K562 (cell line): ENCODE measurements around the gene PCSK6. TPM values are rescaled to one million over a fixed set of nuclear protein-coding genes. Genes with fewer than 3 reads are reported as not detected.
A peak's percentile ranks its signal among the peaks of the same experiment; 100 is the strongest.

ENCODE experiments used
- ATAC-seq: fragments of 200-7000 bp; cut with Tn5 transposase; 3 replicates; pipeline ENCODE4 v1.9.1; 2020; ENCODE audit warnings: moderate library complexity
- BruUV-seq: library from RNA; stranded (reverse); fragments of 400-500 nt; replicated peaks from 2 replicates; lab custom pipeline; 2021; lab: Mats Ljungman, UMichigan
- CTCF ChIA-PET: fragments of 300-600 bp; formaldehyde crosslinking; extraction: SDS; loops from one replicate; lab custom pipeline; 2021; ENCODE audit warnings: low intra/inter-chr PET ratio; lab: Yijun Ruan, JAX
- POLR2A ChIA-PET: fragments of 300-600, 350-650 bp; sonication (Branson Sonifier 250); formaldehyde crosslinking; extraction: SDS; loops from one replicate; lab custom pipeline; 2021; ENCODE audit warnings: antibody characterized with exemption, inconsistent platforms; lab: Yijun Ruan, JAX
- DNase-seq, 4 experiments: peaks; one replicate each; pipeline versions ENCODE4 v3.0.0 to v3.0.0-alpha.2; 2011 to 2018; ENCODE audit warnings: low spot score in 3 of 4, mixed read lengths in 3 of 4; ENCODE audit errors: extremely low read depth in 1 of 4
- FAIRE-seq: peaks from 2 replicates; lab custom pipeline; 2011; peaks lifted over from hg19 to GRCh38; lab: Jason Lieb, UNC
- H2AFZ ChIP-seq: 2 replicates; pipeline ENCODE4 v1.6.0; 2011; ENCODE audit warnings: low read depth, low read length, control low read depth, inconsistent platforms
- H3K27ac ChIP-seq: fragments of 200-600 bp; 3 replicates; pipeline ENCODE4 v1.8.0; 2011; ENCODE audit warnings: low read depth, mild to moderate bottlenecking, control low read depth, inconsistent platforms, low read length, moderate library complexity, mixed read lengths; ENCODE audit errors: extremely low read depth
- H3K27me3 ChIP-seq, 2 experiments: fragments of 300-600 bp in 1 of 2; 2 replicates in 1 of 2; 3 replicates in 1 of 2; pipeline versions ENCODE4 v1.6.0 to v1.8.0; 2011; ENCODE audit warnings: inconsistent platforms in 2 of 2, low read length in 2 of 2, mild to moderate bottlenecking in 1 of 2, mixed read lengths in 1 of 2, moderate library complexity in 1 of 2; ENCODE audit not compliant: control insufficient read depth in 2 of 2, insufficient read depth in 2 of 2
- H3K36me3 ChIP-seq: fragments of 300-600 bp; 3 replicates; pipeline ENCODE4 v1.8.0; 2011; ENCODE audit warnings: mild to moderate bottlenecking, low read length, inconsistent platforms; ENCODE audit not compliant: control insufficient read depth, insufficient read depth
- H3K4me1 ChIP-seq, 2 experiments: fragments of 200-600 bp in 1 of 2; replicated peaks in 1 of 2; 2 replicates in 1 of 2; 3 replicates in 1 of 2; pipeline versions ENCODE4 v1.5.1 to v1.8.0; 2011; ENCODE audit warnings: inconsistent platforms in 2 of 2, low read length in 2 of 2, mild to moderate bottlenecking in 1 of 2, mixed read lengths in 1 of 2, moderate library complexity in 1 of 2; ENCODE audit not compliant: control insufficient read depth in 2 of 2, insufficient read depth in 2 of 2
- H3K4me2 ChIP-seq: 2 replicates; pipeline ENCODE4 v1.6.1; 2011; ENCODE audit warnings: low read length, control low read depth, inconsistent platforms, mixed read lengths; ENCODE audit not compliant: insufficient read depth
- H3K4me3 ChIP-seq: fragments of 200-600 bp; sonication (generic), shearing (Covaris generic); 2 replicates; pipeline ENCODE4 v1.5.1; 2016; ENCODE audit warnings: control low read depth, inconsistent platforms
- H3K79me2 ChIP-seq: fragments of 200-600 bp; 3 replicates; pipeline ENCODE4 v1.8.0; 2011; ENCODE audit warnings: low read length, inconsistent platforms; ENCODE audit not compliant: control insufficient read depth, insufficient read depth
- H3K9ac ChIP-seq, 2 experiments: 2 replicates each; pipeline versions ENCODE4 v1.6.0 to v1.6.1; 2011; ENCODE audit warnings: low read depth in 2 of 2, low read length in 2 of 2, control low read depth in 1 of 2, inconsistent platforms in 1 of 2, mild to moderate bottlenecking in 1 of 2, mixed read lengths in 1 of 2; ENCODE audit not compliant: insufficient read depth in 1 of 2
- H3K9me1 ChIP-seq: one replicate; pipeline ENCODE4 v1.6.0; 2011; ENCODE audit warnings: inconsistent platforms, mild to moderate bottlenecking, low read length, moderate library complexity; ENCODE audit not compliant: control insufficient read depth, insufficient read depth
- H3K9me3 ChIP-seq: replicated peaks from 2 replicates; pipeline ENCODE4 v1.5.1; 2011; ENCODE audit warnings: low read depth, low read length, inconsistent platforms; ENCODE audit not compliant: control insufficient read depth, insufficient read depth
- H4K20me1 ChIP-seq: replicated peaks from 2 replicates; pipeline ENCODE4 v1.6.1; 2011; ENCODE audit warnings: low read length, inconsistent platforms, mixed read lengths; ENCODE audit not compliant: control insufficient read depth, insufficient read depth
- ATF7 ChIP-seq: fragments of 450-650 bp; IDR thresholded peaks from 2 replicates; pipeline ENCODE4 v1.7.1; 2014; ENCODE audit warnings: mild to moderate bottlenecking, moderate library complexity
- CHCHD3 ChIP-seq: fragments of 250-450 bp; sonication (Bioruptor Pico); IDR thresholded peaks from 2 replicates; pipeline ENCODE4 v2.1.2; 2022; ENCODE audit warnings: mild to moderate bottlenecking
- FOXP1 ChIP-seq: sonication (generic); formaldehyde crosslinking; IDR thresholded peaks from 2 replicates; pipeline ENCODE4 v1.8.0; 2022; ENCODE audit warnings: mild to moderate bottlenecking, missing genetic modification reagents
- FOXP4 ChIP-seq: sonication (generic); formaldehyde crosslinking; IDR thresholded peaks from 2 replicates; pipeline ENCODE4 v1.8.0; 2022; ENCODE audit warnings: mild to moderate bottlenecking, missing genetic modification reagents, borderline replicate concordance
- FUS ChIP-seq: fragments of 200-400 bp; formaldehyde crosslinking; optimal IDR thresholded peaks from 2 replicates; pipeline ENCODE3; 2017; ENCODE audit warnings: low read depth, low read length
- MCM3 ChIP-seq: fragments of 450-650 bp; IDR thresholded peaks from 2 replicates; pipeline ENCODE4 v1.6.1; 2016
- RCOR1 ChIP-seq, 2 experiments: IDR thresholded peaks; 2 replicates each; pipeline ENCODE4 v1.6.1; 2012; ENCODE audit warnings: low read depth in 2 of 2, low read length in 2 of 2, borderline replicate concordance in 1 of 2, improper control_type of control experiment in 1 of 2
- SIN3A ChIP-seq, 2 experiments: fragments of 150-350 bp in 1 of 2; IDR thresholded peaks; 2 replicates each; pipeline ENCODE4 v1.6.1; 2011 to 2016; ENCODE audit warnings: borderline replicate concordance in 2 of 2, low read depth in 2 of 2, low read length in 2 of 2, mild to moderate bottlenecking in 2 of 2, moderate library complexity in 2 of 2; ENCODE audit not compliant: control insufficient read depth in 1 of 2
- SMAD3 ChIP-seq: fragments of 450-650 bp; formaldehyde crosslinking; conservative IDR thresholded peaks from 2 replicates; pipeline ENCODE4 v1.4.0; 2020; ENCODE audit warnings: mild to moderate bottlenecking
- STAT6 ChIP-seq: sonication (generic); formaldehyde crosslinking; IDR thresholded peaks from 2 replicates; pipeline ENCODE4 v1.8.1; 2023; ENCODE audit warnings: mild to moderate bottlenecking, missing genetic modification reagents
- ZFX ChIP-seq: sonication (generic); formaldehyde crosslinking; IDR thresholded peaks from 2 replicates; pipeline ENCODE4 v1.8.0; 2022; ENCODE audit warnings: mild to moderate bottlenecking, missing genetic modification reagents, moderate library complexity
- ZNF445 ChIP-seq: fragments of 250-450 bp; sonication (Bioruptor Pico); IDR thresholded peaks from 2 replicates; pipeline ENCODE4 v1.4.0; 2020; ENCODE audit warnings: low read depth, mild to moderate bottlenecking, moderate library complexity
- ZNF764 ChIP-seq: fragments of 250-450 bp; sonication (Bioruptor Pico); IDR thresholded peaks from 2 replicates; pipeline ENCODE4 v1.4.0; 2020; ENCODE audit warnings: low read depth, mild to moderate bottlenecking, moderate library complexity
- WGBS: fragments of 100-300 bp; shearing (Covaris generic); methylation state at CpG from one replicate; pipeline ENCODE4 v1.1.6; 2016; ENCODE audit warnings: low coverage, mixed read lengths; ENCODE audit not compliant: insufficient coverage; ENCODE audit errors: missing lambda C conversion rate; 5-methylcytosine and 5-hydroxymethylcytosine counted together
- in situ Hi-C: fragments of 300-500 bp; cut with MboI; formaldehyde crosslinking; loops from 4 replicates; pipeline ENCODE4 v1.15.0; 2018; ENCODE audit warnings: inconsistent platforms, mixed read lengths
- intact Hi-C: fragments of 100-400 bp; cut with micrococcal nuclease; formaldehyde crosslinking; loops from 2 replicates; pipeline ENCODE4 v1.14.2; 2022
- polyA plus RNA-seq, 8 experiments: library from polyadenylated mRNA; depleted of rRNA in 4 of 8; stranded (reverse) in 5 of 8; unstranded in 3 of 8; fragments of >200 nt; fragmentation: Nextera tagmentation in 2 of 8; fragmentation: Illumina TruSeq in 1 of 8; extraction: Ambion mirVana in 2 of 8; extraction: Trizol in 1 of 8; gene quantifications; 2 replicates each; pipeline versions ENCODE4 v1.2.1 to v1.2.3, GENCODE V29; 2011 to 2014; ENCODE audit warnings: inconsistent platforms in 1 of 8, missing spikeins in 1 of 8
- total RNA-seq, 7 experiments: library from RNA; depleted of rRNA in 6 of 7; stranded (reverse); fragments of >200 nt in 6 of 7; fragmentation: Illumina TruSeq in 2 of 7; extraction: Trizol in 2 of 7; gene quantifications; 2 replicates each; pipeline versions ENCODE4 v1.2.1 to v1.2.3, GENCODE V29; 2011 to 2021; ENCODE audit warnings: low replicate concordance in 1 of 7
- TF ChIP-seq, protein P1 (sequence below): sonication (generic); IDR thresholded peaks from 2 replicates; pipeline ENCODE4 v1.6.1; 2016
- TF ChIP-seq, protein P2 (sequence below): sonication (generic); formaldehyde crosslinking; IDR thresholded peaks from 2 replicates; pipeline ENCODE4 v1.8.1; 2022; ENCODE audit warnings: missing genetic modification reagents

PCSK6 gene
- total and polyA plus RNA-seq, 9 of the 15 experiments (the other 6 are each of a cell fraction or from before 2014, with no cell fraction given): 2.2 to 32.6 (median 14.5) TPM

DNA sequence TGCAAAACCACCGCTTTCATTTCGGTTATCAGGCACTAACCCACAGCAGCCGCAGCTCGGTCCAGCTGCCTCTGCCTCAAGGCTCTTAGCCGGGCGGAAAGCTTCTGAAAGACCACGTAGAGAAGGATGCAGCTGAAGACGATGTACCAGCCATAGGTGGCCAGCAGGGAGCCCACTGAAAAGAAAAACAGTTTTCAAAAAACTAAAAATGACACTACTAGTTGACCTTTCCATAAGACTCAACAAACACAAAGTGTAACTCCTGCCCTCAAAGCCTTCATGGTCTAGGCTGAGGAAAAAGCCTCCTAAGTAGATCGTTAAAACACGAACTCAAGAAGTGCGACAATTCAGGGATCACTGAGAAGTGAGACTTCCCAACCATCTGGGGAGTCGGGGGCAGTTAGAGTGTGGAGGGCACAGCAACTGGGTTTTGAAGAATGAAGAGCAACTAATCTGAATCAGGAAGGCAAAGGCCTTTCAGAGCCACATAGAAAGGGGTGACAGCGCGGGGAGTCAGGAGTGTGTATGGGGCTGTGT is 212.9 kb downstream of the PCSK6 start:
- no TSS peak for BruUV-seq
- Histone ChIP-seq H3K4me1 (peaks cover 6 to 10% of the 10 kb centered on the region in 2 experiments; a peak in 4 of 5 replicates), H3K79me2 (peaks cover 19% of the 10 kb centered on the region), H2AFZ (peak overlapping the region; percentile 79), H3K27me3 (no peaks in the 10 kb centered on the region), H3K9me3 (no peaks in the 10 kb centered on the region), H3K4me3 (peak overlapping the region; percentile 98), H3K9ac (peak overlapping the region; percentile 92 to 97), H3K4me2 (peak overlapping the region; percentile 97), H4K20me1 (peaks cover 11% of the 10 kb centered on the region; the same call in 1 of the 2 replicates), H3K36me3 (peaks cover 61% of the 10 kb centered on the region), H3K27ac (peak overlapping the region; percentile 72), H3K9me1 (no peaks in the 10 kb centered on the region)
- ATAC-seq (peak; percentile 62), FAIRE-seq (peak; percentile 42), DNase-seq (peak in 3 of 4 experiments; percentile 42 to 49 (median 45))
- ChIA-PET CTCF (interaction anchor here (0.6 kb wide), 1 partner anchor 186 kb away, joined by 4 read pairs; no protein-coding TSS in a partner anchor), POLR2A (interaction anchor here (1.3 kb wide), 1 partner anchor 9 kb away, joined by 8 read pairs; no protein-coding TSS in a partner anchor)
- WGBS: 7% methylated on average over 13 of the region's 14 CpGs
- in situ Hi-C loops: no loop called here
- intact Hi-C loops: loop anchor here (5.0 kb wide), 1 partner anchor 259 kb away; no protein-coding TSS in a partner anchor
- no peak for TF ChIP-seq ATF7
- no peak for TF ChIP-seq FUS
- no peak for TF ChIP-seq ZNF445 (CRISPR knock-in tag)
- TF ChIP-seq, protein P1, sequence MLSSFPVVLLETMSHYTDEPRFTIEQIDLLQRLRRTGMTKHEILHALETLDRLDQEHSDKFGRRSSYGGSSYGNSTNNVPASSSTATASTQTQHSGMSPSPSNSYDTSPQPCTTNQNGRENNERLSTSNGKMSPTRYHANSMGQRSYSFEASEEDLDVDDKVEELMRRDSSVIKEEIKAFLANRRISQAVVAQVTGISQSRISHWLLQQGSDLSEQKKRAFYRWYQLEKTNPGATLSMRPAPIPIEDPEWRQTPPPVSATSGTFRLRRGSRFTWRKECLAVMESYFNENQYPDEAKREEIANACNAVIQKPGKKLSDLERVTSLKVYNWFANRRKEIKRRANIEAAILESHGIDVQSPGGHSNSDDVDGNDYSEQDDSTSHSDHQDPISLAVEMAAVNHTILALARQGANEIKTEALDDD: 0 out of 2 replicates have a peak, but pooled peaks have one; percentile 14
- no peak for TF ChIP-seq FOXP4 (CRISPR knock-in tag)
- TF ChIP-seq STAT6: no peak
- TF ChIP-seq FOXP1 (CRISPR knock-in tag): no peak
- no peak for TF ChIP-seq CHCHD3 (CRISPR knock-in tag)
- TF ChIP-seq SMAD3 (CRISPR knock-in tag): no peak
- TF ChIP-seq SIN3A (IDR thresholded peaks at IDR 0.05; ENCODE audit: borderline replicate concordance in 2 of 2, control insufficient read depth in 1 of 2, low read depth in 2 of 2, low read length in 2 of 2): 0 out of 4 replicates have a peak, but pooled peaks of 1 of the 2 experiments have one; percentile 13
- TF ChIP-seq ZNF764: no peak
- TF ChIP-seq ZFX (CRISPR knock-in tag): no peak
- no peak for TF ChIP-seq MCM3
- no peak for TF ChIP-seq RCOR1 (IDR thresholded peaks at IDR 0.05; ENCODE audit: borderline replicate concordance in 1 of 2, low read depth in 2 of 2, low read length in 2 of 2)
- TF ChIP-seq, protein P2, sequence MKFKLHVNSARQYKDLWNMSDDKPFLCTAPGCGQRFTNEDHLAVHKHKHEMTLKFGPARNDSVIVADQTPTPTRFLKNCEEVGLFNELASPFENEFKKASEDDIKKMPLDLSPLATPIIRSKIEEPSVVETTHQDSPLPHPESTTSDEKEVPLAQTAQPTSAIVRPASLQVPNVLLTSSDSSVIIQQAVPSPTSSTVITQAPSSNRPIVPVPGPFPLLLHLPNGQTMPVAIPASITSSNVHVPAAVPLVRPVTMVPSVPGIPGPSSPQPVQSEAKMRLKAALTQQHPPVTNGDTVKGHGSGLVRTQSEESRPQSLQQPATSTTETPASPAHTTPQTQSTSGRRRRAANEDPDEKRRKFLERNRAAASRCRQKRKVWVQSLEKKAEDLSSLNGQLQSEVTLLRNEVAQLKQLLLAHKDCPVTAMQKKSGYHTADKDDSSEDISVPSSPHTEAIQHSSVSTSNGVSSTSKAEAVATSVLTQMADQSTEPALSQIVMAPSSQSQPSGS (CRISPR knock-in tag): 0 out of 2 replicates have a peak, but pooled peaks have one; percentile 6
